ENCODE results near the gene ADAMTS19.

DNA sequence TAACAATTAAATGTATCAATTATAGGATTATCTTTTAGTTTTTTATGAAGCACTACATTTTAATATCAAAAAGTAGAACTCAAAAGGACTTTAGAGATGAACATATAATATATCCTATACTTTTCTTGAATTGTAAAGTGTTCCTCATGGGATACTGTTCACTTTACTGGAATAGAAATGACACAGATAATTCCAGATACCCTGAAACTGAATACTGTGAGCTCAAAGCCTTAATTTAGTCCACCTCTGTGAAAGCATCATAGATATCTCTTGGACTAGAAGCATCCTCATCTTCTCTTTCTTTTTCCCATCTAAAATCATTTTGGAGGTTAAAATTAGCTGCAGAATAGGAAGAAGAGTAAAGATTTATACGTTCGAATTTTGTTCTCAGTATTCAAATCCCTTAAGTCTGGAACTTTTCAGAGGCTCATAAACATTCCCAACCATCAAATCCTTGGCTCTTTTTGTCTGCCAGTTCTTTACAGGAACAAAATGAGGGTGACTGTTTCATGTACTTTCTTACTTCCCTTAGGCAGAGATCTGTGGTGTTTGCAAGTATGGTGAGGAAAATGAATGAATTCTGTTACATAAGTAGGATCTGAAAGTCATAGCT is 49.4 kb downstream of the ADAMTS19 start:
- TF ChIP-seq, protein P1, sequence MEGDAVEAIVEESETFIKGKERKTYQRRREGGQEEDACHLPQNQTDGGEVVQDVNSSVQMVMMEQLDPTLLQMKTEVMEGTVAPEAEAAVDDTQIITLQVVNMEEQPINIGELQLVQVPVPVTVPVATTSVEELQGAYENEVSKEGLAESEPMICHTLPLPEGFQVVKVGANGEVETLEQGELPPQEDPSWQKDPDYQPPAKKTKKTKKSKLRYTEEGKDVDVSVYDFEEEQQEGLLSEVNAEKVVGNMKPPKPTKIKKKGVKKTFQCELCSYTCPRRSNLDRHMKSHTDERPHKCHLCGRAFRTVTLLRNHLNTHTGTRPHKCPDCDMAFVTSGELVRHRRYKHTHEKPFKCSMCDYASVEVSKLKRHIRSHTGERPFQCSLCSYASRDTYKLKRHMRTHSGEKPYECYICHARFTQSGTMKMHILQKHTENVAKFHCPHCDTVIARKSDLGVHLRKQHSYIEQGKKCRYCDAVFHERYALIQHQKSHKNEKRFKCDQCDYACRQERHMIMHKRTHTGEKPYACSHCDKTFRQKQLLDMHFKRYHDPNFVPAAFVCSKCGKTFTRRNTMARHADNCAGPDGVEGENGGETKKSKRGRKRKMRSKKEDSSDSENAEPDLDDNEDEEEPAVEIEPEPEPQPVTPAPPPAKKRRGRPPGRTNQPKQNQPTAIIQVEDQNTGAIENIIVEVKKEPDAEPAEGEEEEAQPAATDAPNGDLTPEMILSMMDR (IDR thresholded peaks at IDR 0.05) = no peak
- no peak for TF ChIP-seq POLR2A (IDR thresholded peaks at IDR 0.05)
